Neural crest cell (in vitro differentiated cells): ENCODE data around the gene SRBD1. TPM values are rescaled to one million over a fixed set of nuclear protein-coding genes. Genes with fewer than 3 reads are reported as not detected.
A peak's percentile ranks its signal among the peaks of the same experiment; 100 is the strongest.

Source experiments
- DNase-seq: peaks from one replicate; pipeline ENCODE4 v3.0.0; 2021; ENCODE audit warnings: low read depth, mixed read lengths, low spot score
- H3K27ac Mint-ChIP-seq: one replicate; pipeline ENCODE4 v1.8.0; 2021; ENCODE audit warnings: mild to moderate bottlenecking, mixed read lengths; ENCODE audit not compliant: unreplicated experiment
- H3K27me3 Mint-ChIP-seq: 2 replicates; pipeline ENCODE4 v1.8.0; 2021; ENCODE audit warnings: low read depth, mild to moderate bottlenecking, mixed read lengths
- H3K36me3 Mint-ChIP-seq: 2 replicates; pipeline ENCODE4 v1.8.0; 2021; ENCODE audit warnings: low read depth, mild to moderate bottlenecking, mixed read lengths
- H3K4me1 Mint-ChIP-seq: 2 replicates; pipeline ENCODE4 v1.8.0; 2021; ENCODE audit warnings: mixed read lengths
- H3K4me3 Mint-ChIP-seq: one replicate; pipeline ENCODE4 v1.8.0; 2021; ENCODE audit warnings: mild to moderate bottlenecking, mixed read lengths
- H3K9me3 Mint-ChIP-seq: 2 replicates; pipeline ENCODE4 v1.8.0; 2021; ENCODE audit warnings: mixed read lengths
- total RNA-seq: library from RNA; stranded (reverse); gene quantifications from 2 replicates; pipeline ENCODE4 v1.2.1, GENCODE V29; 2021
- TF ChIP-seq, protein P1 (sequence below): fragments of 200-600 bp; sonication (generic); conservative IDR thresholded peaks from 2 replicates; pipeline ENCODE4 v1.5.0; 2021; ENCODE audit warnings: antibody characterized with exemption, mild to moderate bottlenecking

The SRBD1 gene
- total RNA-seq, 1 donor from 2014 or later, result 21.4 TPM

DNA sequence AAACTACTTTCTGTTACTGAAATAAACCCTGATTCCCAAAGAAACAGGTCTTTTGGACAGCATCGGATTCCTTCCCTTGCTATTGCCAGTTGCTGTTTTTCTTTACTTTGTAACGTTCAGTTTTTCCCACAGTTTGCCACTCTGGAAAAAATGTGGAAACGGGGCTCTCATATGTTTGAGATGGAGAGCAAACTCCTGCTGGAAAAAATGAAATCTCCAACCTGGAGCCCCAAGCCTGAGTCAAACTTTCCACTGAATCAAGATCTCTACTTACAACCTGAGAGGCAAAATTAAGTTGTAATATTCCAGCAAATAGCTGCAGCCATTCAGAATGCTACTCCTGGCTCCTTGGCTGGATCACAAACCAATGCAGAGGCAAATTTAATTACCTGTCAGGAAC lies 270.7 kb downstream of the SRBD1 start:
- DNase-seq, result no peak
- H3K9me3 Mint-ChIP-seq, result no peaks in the 10 kb centered on the region
- H3K4me3 Mint-ChIP-seq, result no peak overlapping the region
- H3K4me1 Mint-ChIP-seq, result peaks cover 17% of the 10 kb centered on the region
- peaks cover 3% of the 10 kb centered on the region for H3K27me3 Mint-ChIP-seq
- TF ChIP-seq, protein P1, sequence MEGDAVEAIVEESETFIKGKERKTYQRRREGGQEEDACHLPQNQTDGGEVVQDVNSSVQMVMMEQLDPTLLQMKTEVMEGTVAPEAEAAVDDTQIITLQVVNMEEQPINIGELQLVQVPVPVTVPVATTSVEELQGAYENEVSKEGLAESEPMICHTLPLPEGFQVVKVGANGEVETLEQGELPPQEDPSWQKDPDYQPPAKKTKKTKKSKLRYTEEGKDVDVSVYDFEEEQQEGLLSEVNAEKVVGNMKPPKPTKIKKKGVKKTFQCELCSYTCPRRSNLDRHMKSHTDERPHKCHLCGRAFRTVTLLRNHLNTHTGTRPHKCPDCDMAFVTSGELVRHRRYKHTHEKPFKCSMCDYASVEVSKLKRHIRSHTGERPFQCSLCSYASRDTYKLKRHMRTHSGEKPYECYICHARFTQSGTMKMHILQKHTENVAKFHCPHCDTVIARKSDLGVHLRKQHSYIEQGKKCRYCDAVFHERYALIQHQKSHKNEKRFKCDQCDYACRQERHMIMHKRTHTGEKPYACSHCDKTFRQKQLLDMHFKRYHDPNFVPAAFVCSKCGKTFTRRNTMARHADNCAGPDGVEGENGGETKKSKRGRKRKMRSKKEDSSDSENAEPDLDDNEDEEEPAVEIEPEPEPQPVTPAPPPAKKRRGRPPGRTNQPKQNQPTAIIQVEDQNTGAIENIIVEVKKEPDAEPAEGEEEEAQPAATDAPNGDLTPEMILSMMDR, result no peak
- H3K27ac Mint-ChIP-seq, result no peak overlapping the region
- no peaks in the 10 kb centered on the region for H3K36me3 Mint-ChIP-seq

GRCh38 chr2:45339253-45339652 lies 271.8 kb downstream of the SRBD1 start:
- Mint-ChIP-seq H3K27me3 (peaks cover 3% of the 10 kb centered on the region), H3K4me3 (no peak overlapping the region), H3K9me3 (no peaks in the 10 kb centered on the region), H3K4me1 (peaks cover 9% of the 10 kb centered on the region), H3K36me3 (no peaks in the 10 kb centered on the region), H3K27ac (peak overlapping the region; percentile 81)
- DNase-seq, result no peak
- TF ChIP-seq, protein P1, result no peak

Other genes with a start within 250 kb of the SRBD1 start
- 15.6 and 15.9 TPM in 2 replicates for gene PRKCE, start 40.4 kb upstream of the SRBD1 start, total RNA-seq